SU-DHL-6 (cell line): ENCODE results near the gene ZSCAN30.

Experiments
- H2AFZ ChIP-seq: fragments of 200-600 bp; sonication (generic); 2 replicates; pipeline ENCODE4 v1.6.1; 2014; ENCODE audit warnings: low read depth, mild to moderate bottlenecking, moderate library complexity, mixed read lengths, antibody characterized with exemption, low read length; ENCODE audit not compliant: severe bottlenecking
- H3F3A ChIP-seq: fragments of 200-600 bp; shearing (Covaris generic); 2 replicates; pipeline ENCODE4 v1.6.0; 2016; ENCODE audit warnings: antibody characterized with exemption, mild to moderate bottlenecking; ENCODE audit not compliant: insufficient read depth
- H3K27ac ChIP-seq: fragments of 200-600 bp; sonication (generic); 2 replicates; pipeline ENCODE4 v1.5.1; 2016; ENCODE audit warnings: low read depth, mild to moderate bottlenecking, low read length, moderate library complexity, mixed read lengths
- H3K27me3 ChIP-seq: fragments of 200-600 bp; sonication (generic), shearing (Covaris generic); 2 replicates; pipeline ENCODE4 v1.6.0; 2014; ENCODE audit warnings: mild to moderate bottlenecking, low read length
- H3K36me3 ChIP-seq: fragments of 200-600 bp; sonication (generic); 2 replicates; pipeline ENCODE4 v1.6.1; 2014; ENCODE audit warnings: mild to moderate bottlenecking, low read length, mixed read lengths
- H3K4me2 ChIP-seq: fragments of 300-600, 200-600 bp; shearing (Covaris generic), sonication (generic); 2 replicates; pipeline ENCODE4 v1.6.0; 2014; ENCODE audit warnings: low read length, low read depth, mild to moderate bottlenecking; ENCODE audit not compliant: poor library complexity, severe bottlenecking
- H3K4me3 ChIP-seq: fragments of 200-600 bp; sonication (generic); 2 replicates; pipeline ENCODE4 v1.5.1; 2014; ENCODE audit warnings: antibody characterized with exemption, low read length, mild to moderate bottlenecking, mixed read lengths; ENCODE audit not compliant: insufficient read depth, poor library complexity, severe bottlenecking
- H3K79me2 ChIP-seq: fragments of 200-600 bp; sonication (generic); 2 replicates; pipeline ENCODE4 v1.6.1; 2014; ENCODE audit warnings: mild to moderate bottlenecking, low read length, moderate library complexity; ENCODE audit not compliant: insufficient read depth
- H3K9ac ChIP-seq: fragments of 200-600 bp; sonication (generic); 2 replicates; pipeline ENCODE4 v1.7.0; 2014; ENCODE audit warnings: mild to moderate bottlenecking, low read length
- H3K9me2 ChIP-seq: fragments of 200-600 bp; sonication (generic); replicated peaks from 2 replicates; pipeline ENCODE4 v1.6.1; 2014; ENCODE audit warnings: low read length; ENCODE audit not compliant: insufficient read depth
- H3K9me3 ChIP-seq: fragments of 200-600 bp; sonication (generic); 2 replicates; pipeline ENCODE4 v1.6.1; 2014; ENCODE audit warnings: low read length, mixed read lengths; ENCODE audit not compliant: insufficient read depth
- H4K20me1 ChIP-seq: fragments of 200-600 bp; sonication (generic); 2 replicates; pipeline ENCODE4 v1.6.1; 2014; ENCODE audit warnings: low read depth, mild to moderate bottlenecking, antibody characterized with exemption, low read length, moderate library complexity, mixed read lengths
- EZH2phosphoT487 ChIP-seq: fragments of 200-600 bp; sonication (generic), shearing (Covaris generic); conservative IDR thresholded peaks from 2 replicates; pipeline ENCODE4 v1.6.1; 2018; ENCODE audit warnings: mild to moderate bottlenecking, antibody characterized with exemption, low read length, moderate library complexity, mixed read lengths
- TF ChIP-seq, protein P1 (sequence below): fragments of 200-600 bp; sonication (generic); IDR thresholded peaks from one replicate; pipeline ENCODE4 v1.5.1; 2017; ENCODE audit warnings: antibody characterized with exemption, mild to moderate bottlenecking, low read length, moderate library complexity; ENCODE audit not compliant: insufficient read depth, poor library complexity, severe bottlenecking

Gene ZSCAN30

DNA sequence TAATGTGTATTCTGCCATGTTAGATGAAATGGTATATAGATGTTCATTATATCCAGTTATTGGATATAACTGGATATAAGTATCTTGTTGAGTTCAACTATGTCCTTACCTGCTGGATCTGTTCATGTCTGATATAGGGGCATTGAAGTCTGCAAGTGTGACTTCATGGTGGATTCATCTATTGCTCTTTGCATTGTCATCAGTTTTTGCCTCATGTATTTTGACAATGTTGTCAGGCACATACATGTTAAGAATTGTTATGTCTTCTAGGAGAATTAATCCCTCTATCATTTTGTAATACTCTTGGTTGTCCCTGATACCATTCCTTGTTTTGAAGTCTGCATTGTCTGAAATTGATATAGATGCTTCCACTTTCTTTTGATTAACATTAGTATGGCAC lies 38.8 kb upstream of the ZSCAN30 start:
- Histone ChIP-seq H3F3A (no peaks in the 10 kb centered on the region; the same call in 1 of the 2 replicates), H3K9me3 (no peaks in the 10 kb centered on the region), H3K36me3 (peaks cover 18% of the 10 kb centered on the region), H3K9me2 (no peaks in the 10 kb centered on the region), H2AFZ (no peak overlapping the region), H3K9ac (no peak overlapping the region), H4K20me1 (no peaks in the 10 kb centered on the region; the same call in 1 of the 2 replicates), H3K79me2 (no peaks in the 10 kb centered on the region), H3K27ac (no peak overlapping the region), H3K4me2 (no peak overlapping the region), H3K4me3 (no peak overlapping the region), H3K27me3 (no peaks in the 10 kb centered on the region)
- TF ChIP-seq, protein P1, sequence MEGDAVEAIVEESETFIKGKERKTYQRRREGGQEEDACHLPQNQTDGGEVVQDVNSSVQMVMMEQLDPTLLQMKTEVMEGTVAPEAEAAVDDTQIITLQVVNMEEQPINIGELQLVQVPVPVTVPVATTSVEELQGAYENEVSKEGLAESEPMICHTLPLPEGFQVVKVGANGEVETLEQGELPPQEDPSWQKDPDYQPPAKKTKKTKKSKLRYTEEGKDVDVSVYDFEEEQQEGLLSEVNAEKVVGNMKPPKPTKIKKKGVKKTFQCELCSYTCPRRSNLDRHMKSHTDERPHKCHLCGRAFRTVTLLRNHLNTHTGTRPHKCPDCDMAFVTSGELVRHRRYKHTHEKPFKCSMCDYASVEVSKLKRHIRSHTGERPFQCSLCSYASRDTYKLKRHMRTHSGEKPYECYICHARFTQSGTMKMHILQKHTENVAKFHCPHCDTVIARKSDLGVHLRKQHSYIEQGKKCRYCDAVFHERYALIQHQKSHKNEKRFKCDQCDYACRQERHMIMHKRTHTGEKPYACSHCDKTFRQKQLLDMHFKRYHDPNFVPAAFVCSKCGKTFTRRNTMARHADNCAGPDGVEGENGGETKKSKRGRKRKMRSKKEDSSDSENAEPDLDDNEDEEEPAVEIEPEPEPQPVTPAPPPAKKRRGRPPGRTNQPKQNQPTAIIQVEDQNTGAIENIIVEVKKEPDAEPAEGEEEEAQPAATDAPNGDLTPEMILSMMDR = no peak
- TF ChIP-seq EZH2phosphoT487 = no peak

DNA sequence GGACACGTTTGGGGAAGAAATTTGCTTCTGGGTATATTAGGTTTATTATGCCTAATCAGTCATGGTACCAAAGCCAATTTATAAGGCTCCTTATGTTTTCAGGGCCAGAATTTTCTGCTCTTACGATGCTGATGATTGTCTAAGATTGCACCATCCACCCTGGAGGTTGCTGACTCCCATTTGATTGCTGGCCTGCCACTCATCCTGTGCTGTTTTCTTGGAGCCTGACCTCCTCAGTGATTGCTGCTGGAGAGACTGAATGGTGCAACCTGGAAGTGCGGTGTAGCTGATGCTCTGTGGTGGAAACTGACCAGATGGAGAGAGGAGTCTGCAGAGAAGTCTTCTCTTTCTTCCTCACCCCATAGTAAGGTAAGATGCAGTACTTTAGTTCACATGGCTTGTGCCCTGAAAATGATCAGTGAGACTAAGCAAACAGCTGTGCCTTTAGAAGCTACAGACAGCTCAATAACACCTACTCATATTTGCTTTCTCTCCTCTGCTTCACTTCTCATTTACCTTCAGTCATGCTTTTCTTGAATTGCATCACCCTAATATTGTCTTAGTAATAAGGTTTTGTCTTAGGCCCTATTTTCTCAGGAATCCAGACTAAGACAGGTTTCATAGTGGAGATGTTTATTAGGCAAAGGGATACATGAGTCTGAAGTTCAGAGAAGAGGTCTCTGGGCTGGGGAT lies 36.8 kb upstream of the ZSCAN30 start:
- H3K27ac ChIP-seq = no peak overlapping the region
- no peak overlapping the region for H3K4me2 ChIP-seq
- no peaks in the 10 kb centered on the region for H3K36me3 ChIP-seq
- no peaks in the 10 kb centered on the region for H3K9me2 ChIP-seq
- H3K4me3 ChIP-seq = no peak overlapping the region
- TF ChIP-seq EZH2phosphoT487 = no peak
- TF ChIP-seq, protein P1 = no peak
- no peaks in the 10 kb centered on the region for H4K20me1 ChIP-seq
- H3K9ac ChIP-seq = no peak overlapping the region
- H3K9me3 ChIP-seq = no peaks in the 10 kb centered on the region
- H3K27me3 ChIP-seq = no peaks in the 10 kb centered on the region
- no peak overlapping the region for H2AFZ ChIP-seq
- H3K79me2 ChIP-seq = no peaks in the 10 kb centered on the region
- no peaks in the 10 kb centered on the region for H3F3A ChIP-seq

DNA sequence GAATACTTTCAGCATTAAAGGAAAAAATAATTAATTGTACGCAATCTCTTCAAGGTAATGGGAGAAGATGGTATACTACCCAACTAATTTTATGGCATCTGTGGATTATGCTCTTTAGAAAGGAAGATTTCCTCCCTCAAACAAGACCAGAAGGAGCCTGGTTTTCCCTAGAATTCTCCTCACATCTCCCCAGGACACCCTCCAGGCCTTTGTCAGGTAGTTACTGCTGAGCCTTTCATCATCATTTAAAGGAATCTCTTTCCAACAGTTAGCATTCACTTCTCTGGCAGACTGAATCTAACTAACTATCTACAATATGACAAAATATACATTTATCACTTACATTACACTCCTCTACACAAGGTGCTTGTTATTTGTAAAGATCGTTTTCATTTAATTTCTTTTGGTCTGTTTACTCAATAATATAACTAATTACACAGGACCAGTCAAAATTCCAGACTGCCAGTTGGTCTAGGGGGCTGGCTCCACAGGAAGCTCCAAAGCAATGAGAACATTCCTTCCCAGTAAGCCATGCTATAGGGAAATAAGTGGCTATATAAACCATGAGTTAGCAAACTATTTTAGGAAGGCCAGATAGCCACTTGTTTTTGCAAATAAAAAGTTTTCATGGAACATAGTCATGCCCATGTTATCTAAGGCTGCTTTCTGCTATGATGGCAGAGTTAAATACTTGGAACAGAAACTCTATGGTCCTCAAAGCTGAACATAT lies 35.1 kb upstream of the ZSCAN30 start:
- Histone ChIP-seq H3K9ac (no peak overlapping the region), H4K20me1 (no peaks in the 10 kb centered on the region), H3K27ac (no peak overlapping the region), H3K9me3 (no peaks in the 10 kb centered on the region), H2AFZ (no peak overlapping the region), H3K27me3 (no peaks in the 10 kb centered on the region), H3K9me2 (no peaks in the 10 kb centered on the region), H3K36me3 (no peaks in the 10 kb centered on the region), H3F3A (no peaks in the 10 kb centered on the region), H3K79me2 (no peaks in the 10 kb centered on the region), H3K4me3 (no peak overlapping the region), H3K4me2 (no peak overlapping the region)
- TF ChIP-seq EZH2phosphoT487 = no peak
- TF ChIP-seq, protein P1 = no peak
